GM04504 (cell line): ENCODE measurements around the gene ZCCHC7.
"Not testable (repeated sequence)": the region's sequence is repeated elsewhere in the genome, so short reads cannot be mapped to it uniquely, and the experiment has no call there.

Source experiments
- DNase-seq: peaks from one replicate; pipeline ENCODE4 v3.0.0-alpha.2; 2012; ENCODE audit warnings: low read depth

ZCCHC7 gene

DNA sequence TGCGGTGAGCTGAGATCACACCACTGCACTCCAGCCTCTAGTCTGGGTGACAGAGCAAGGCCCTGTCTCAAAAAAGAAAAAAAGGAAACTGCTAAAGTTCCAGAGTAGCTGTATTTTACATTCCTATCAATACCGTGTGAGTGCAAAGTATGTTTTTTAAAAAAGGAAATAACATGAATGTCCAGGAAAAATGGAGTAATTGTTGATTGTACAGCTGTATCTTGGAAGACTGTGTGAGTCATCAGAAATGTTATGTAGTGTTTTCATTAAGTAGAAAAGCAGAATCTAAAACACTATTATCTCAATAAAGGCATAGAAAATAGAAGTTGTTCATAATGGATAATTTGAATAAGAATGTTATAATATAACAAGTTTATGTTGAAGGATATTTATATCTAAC is 53.9 kb downstream of the ZCCHC7 start:
- no peak for DNase-seq

DNA sequence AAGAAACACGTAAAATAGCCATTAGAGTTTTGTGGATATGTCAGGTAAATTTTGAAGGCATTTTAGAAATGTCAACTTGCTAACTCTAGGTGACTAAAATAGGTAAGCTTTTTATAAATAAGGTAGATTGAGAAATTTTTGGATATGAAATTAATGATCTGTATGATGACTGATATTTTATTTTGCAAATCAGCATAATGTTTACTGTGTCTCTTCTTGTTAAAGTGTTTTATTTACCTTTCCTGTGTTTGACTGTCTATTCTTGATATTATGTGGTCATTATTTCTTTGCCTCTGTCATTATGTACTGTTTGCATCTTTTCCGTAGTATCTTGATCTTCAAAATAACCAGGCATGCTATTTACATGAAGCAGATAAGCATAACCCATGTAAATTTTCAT is 58.4 kb downstream of the ZCCHC7 start:
- no peak for DNase-seq

DNA sequence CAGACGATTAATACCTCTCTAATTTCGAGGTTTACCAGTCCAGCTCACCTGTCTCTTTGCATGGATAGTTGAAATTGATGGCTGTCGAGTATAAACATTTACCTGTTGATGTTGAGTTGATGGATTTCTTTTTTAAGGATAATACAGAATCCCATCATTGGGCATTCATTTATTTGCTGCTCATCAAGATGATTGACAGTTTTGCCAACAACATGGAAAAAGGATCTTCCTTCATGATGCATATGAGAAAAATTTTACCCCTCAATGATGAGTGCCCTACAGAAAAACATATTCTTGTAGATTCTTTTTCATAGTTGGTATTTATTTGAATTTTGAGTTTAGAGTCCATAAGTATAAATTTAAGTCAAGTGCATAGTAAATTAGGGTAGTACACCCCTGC is 59.2 kb downstream of the ZCCHC7 start:
- DNase-seq = no peak

DNA sequence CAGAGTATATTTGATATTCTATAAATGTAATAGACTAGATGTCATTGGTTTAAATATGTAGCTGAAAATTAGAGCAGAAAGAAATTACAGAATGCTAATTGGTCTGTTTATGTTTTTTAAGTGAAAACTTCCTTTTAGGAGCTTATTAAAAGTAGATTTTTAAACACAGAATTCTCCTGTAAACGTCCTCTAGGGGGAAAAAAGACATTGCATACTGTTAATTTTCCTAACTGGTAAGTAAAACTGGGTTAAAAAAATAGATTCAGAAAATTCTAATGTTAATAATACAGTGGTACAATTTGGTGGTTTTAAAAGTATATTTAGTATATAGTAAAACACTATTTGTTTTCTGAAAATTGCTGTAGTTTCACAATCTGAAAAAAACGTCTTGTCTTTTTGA is 59.8 kb downstream of the ZCCHC7 start:
- DNase-seq = no peak

DNA sequence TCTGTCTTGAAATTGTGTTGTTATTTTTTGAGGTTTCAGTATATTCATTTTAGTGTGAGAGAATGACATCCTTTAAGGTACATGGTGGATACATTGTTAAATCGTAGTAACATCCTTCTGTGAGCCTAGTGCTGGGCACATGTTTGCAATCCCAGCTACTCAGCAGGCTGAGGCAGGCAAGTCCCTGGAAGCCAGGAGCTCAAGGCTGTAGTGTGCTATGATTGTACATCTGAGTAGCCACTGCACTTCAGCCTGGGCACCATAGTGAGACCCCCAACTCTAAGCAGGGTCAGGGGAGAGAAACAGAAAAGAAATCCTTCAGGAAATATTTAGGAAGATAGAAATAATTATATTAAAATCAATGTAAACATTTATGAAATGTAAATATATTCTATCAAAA is 62.3 kb downstream of the ZCCHC7 start:
- no peak for DNase-seq

DNA sequence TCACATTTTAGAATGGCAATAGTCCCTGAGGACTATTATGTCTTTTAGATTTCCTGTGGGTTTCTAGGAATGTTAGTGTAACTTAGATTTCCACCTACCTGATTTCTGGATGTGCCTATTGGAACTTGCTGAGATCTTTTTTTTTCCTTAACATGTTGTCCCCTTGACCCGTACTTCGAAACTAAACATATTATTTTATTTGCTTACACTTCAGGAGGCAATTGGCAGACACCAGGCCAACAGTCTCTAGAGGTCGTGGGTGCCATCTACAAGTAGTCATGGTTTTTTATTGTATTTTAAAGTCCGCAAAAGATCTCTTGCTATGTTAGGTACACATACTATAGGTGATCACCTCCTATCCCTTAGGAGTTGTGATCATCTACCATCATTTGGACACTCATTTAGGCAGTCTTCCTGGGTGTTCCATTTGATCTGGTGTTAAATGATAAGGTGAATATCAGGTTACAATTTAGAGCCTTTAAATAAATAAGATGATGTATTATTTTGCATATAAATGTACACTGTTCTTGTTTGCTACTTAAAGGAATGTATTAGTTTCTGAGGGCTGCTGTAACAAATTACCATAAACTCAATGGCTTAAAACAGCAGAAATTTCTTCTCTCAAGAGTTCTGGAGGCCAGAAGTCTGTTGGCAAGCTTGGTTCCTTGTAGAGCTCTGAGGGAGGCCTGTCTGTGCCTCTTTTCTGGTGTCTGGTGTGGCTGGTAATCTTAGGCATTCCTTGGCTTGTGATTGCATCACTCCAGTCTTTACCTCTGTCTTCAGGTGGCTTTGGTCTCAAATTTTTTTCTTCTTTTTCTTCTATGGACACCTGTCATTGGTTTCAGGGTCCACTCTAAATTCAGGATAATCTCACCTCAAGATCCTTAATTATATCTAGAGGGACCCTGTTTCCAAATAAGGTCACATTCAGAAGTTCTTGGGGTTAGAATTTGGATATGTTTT is 64.8 kb downstream of the ZCCHC7 start:
- no peak for DNase-seq

DNA sequence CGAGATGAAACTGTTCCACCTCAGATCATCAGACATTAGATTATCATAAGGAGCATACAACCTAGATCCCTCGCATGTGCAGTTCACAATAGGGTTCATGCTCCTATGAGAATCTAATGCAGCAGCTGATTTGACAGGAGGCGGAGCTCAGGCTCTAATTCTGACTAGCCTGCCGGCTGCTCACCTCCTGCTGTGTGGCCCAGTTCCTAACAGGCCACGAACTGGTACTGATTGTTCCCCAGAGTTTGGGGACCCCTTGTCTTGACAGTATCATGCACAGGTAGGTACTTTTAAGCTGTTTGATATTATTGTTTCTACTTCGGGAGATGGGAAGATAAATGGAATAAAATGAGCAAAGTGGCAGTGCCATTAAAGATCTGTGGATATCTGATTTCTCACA is 66.9 kb downstream of the ZCCHC7 start:
- DNase-seq = no peak

DNA sequence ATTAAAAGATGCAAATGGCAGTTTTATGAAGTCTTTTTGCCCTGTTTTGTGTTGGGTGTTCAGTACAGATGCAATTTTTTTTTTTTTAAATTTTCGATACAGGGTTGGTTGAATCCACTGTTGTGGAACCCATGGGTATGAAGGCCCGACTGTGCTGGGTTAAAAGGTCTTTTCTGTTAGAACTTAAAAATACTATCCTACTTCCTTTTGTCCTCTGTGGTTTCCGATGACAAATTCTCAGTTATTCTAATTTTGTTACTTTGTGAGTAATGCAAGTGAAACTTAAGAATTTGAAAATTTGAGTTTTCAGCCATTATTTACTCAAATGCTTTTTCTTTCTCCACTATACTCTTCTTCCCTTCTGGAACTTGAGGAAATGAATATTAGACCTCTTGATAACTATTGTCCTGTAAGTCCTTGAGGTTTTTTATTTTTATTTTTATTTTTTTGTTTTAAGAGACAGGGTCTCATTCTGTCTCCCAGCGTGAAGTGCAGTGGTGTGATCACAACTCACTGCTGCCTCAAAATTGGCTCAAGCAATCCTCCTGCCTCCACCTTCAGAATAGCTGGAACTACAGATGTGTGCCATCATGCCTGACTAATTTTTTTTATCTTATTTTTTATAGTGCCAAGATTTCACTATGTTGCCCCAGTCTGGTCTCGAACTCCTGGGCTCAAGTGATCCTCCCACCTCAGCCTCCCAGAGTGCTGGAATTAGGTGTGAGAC is 67.5 kb downstream of the ZCCHC7 start:
- DNase-seq = no peak

DNA sequence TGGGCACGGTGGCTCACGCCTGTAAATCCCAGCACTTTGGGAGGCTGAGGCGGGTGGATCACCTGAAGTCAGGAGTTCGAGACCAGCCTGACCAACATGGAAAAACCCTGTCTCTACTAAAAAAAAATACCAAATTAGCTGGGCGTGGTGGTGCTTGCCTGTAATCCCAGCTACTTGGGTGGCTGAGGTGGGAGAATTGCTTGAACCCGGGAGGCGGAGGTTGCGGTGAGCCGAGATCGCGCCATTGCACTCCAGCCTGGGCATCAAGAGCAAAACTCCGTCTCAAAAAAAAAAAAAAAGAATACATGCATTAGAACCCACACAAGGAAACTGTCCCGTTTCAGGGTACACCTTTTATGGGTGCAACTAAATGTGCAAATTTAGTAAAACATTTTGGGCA is 70.4 kb downstream of the ZCCHC7 start:
- DNase-seq = not testable (repeated sequence)

DNA sequence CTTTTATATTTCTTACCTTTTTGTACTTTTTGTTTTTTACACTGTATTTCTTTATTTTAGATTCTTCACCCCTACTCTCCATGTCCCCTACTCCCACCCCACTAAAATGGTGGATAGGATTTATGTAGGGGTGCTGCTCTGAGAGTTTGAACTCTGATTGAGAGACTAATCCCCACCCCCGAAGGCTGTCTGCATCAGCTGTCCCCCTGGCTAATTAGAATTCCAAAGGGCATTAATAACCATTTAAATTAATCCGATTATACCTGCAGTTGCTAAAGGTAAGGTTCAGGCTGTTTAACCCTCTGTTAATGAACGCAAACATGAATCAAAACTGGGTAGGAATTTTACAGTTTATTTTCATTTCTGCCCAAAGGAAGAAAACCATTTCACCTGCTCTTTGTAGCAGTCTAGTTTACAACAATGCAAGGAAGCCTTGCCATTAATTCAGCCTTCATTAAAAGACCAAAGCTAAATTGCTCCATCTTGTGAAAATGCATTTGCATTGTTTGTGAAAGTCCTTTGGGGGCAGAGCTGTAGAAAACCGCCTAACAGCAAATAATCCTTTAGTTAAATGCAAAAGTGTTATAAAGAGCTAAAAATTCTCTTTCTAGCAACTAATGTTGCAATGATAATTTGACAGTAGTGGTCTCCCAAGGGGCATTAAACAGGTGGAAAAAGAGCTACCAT is 71.2 kb downstream of the ZCCHC7 start:
- no peak for DNase-seq

DNA sequence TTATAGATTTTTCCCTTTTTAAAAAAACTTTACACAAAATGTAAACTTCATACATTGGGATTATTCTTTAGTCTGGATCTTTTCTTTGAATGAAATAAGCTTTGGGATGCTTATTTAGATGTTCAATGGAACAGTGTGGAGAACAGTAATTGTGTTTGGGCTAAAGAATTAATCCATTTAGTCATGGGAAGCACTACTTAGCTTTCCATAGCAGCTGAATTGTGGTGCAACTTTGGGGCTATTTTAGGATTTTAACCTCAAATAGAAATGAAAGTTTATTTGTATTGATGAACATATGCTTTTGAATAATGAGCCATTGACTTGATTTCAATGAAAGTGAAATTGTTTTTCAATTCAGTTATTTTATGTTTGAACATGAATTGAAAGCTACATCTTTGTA is 72.4 kb downstream of the ZCCHC7 start:
- DNase-seq = no peak

DNA sequence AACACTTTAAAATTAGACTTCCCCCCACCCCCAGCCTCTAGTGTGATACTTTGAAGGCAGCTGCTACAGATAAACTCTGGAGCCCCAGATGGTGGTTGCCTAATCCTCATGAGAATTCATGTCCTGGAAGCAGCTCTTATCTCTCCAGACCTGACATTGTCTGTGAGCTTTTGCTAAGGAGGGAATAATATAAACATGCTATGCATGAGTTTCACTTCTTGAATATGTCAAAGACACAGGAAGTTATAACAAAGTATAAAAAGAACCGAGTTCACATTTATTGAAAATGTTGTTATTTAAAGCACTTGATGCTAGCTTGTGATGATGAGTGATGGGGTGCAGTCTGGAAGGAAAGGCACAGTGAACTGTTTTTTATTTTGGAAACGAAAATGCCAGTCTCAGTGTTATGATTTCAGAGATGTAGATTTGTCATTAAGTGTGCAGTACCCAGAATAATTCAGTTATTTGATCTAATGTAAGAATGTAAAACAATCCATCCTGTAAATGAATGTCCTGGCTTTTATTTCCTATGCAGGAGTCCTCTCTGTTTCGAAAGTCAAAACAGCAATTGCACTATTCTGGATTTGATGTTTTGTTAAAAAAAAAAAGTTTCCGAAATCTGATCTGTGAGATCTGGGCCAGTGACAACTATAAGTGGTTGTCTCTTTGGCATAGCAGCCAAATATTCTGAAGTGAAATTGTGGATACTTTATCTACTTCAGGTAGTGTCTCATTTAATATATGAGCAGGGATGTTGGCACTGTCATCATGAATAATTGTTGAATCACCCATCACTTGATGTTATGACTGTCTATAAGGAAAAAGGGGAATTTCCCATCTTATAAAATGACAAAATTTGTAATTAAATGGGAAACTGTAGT is 77.0 kb downstream of the ZCCHC7 start:
- no peak for DNase-seq

DNA sequence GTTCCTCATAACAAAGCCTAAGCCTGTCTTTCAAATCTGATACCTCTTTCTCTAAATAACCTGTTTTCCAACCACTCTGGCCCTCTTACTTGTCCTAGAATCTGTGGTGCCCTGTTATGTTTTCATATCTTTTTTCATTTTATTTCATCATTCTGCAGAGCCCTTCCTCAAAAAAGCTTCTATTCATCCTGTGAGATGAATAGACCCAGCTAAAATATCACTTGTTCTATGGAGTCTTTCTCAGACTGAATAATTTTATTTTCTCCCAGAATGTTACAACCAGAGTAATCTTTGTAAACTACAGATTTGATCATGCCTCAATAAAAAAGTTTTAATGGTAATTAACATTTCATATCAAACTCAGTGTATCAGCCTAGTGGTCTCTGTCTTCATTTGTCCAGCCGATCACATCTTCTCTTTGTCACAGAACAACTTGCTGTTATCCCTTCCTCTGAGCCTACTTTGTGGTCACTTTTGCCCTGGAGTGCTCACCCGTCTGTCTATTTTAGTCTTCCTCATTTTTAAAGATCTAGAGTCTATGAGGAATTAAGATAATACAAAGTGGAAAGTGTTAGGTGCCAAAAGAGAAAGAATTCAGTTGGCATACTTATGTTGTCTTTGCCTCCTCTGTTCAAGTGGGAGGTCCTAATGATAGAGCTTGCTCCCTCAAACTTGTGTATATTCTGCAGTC is 77.8 kb downstream of the ZCCHC7 start:
- no peak for DNase-seq

DNA sequence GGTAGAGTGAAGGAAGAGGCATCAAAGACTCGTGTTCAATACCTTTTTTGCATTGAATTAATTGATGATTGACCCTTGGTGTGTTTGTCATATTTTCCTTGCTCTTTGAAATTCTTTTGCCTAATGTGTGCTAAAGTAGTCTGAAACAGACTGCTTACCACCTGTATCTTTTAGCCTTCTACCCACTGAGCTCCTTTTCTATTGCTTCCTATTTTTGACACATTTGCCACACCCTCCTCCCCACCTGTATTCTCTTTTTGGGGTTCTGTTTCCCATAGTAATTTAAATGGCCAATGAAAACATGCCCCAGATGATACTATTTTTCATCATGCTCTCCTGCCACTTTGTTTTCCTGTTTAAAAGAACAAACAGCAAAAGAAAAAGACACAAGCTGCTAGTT is 78.5 kb downstream of the ZCCHC7 start:
- DNase-seq = no peak

DNA sequence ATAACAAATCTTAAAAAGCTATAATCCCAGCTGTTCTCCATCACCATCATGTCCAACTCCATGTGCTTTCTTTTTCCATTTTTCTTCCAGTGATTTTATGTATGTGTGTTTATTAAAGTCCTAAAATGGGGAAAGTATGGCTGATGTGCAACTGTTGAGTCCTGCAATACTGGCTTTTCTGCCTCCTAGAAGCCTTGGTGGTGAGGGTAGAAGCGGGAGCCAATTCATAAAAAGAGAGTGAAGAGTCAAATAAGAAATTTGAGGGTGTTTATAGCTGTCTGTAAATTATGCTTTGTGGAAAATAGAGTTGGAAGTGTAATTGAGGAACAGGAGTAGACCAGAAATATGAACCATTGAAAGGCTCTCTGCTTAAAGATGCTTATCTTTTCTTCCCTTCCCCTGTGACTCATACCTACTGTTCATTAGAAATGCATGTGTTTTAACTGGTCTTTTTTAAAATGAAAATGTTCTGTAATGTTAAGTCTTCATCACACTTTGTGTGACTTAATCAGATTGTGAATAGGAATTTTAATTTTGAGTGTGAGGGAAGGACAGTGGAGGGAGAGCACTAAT is 80.1 kb downstream of the ZCCHC7 start:
- peak; percentile 25 for DNase-seq

DNA sequence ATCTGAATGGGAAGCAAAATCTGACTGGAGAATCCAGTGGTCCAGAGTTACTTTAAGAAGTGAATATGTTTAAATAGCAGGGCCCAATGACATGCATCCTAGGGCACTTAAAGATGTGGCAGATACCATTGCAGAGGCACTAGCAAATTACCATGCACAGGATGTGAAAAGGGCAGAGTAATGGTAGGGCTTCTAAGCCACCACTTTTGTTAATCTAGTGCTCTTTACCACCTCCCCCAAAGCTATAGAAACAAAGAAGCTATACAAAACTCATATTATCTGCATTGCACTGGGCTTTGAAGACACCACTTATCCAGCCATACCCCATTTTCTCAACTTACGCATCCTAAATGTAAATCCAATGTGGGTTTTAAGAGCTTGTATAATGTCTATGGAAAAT is 81.2 kb downstream of the ZCCHC7 start:
- DNase-seq = no peak

DNA sequence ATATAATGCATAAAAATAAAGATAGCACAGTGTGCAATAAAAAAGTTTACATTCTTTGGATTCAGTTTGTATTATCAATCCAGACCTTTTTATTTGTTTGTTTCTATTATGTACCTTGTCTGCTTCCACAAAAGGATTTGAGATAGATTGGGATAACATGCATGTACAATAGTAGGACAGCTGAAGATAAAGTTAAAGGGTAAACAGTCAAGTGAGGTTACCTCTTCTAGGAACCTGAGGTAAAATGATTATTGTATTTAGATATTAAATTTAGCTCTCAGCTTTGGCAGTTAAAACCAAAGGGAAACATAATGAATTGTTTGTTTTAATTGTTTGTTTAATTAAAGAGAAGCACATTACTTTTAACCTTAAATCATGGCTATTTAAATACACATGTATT is 81.7 kb downstream of the ZCCHC7 start:
- DNase-seq = no peak

DNA sequence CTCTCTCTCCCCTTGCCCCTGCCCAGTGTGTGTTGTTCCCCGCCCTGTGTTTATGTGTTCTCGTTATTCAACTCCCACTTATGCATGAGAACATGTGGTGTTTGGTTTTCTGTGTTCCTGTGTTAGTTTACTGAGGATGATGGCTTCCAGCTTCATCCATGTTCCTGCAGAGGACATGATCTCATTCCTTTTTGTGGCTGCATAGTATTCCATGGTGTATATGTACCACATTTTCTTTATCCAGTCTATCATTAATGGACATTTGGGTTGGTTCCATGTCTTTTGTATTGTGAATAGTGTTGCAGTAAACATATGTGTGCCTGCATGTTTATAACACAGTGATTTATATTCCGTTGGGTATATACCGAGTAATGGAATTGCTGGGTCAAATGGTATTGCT is 83.1 kb downstream of the ZCCHC7 start:
- DNase-seq = not testable (repeated sequence)

DNA sequence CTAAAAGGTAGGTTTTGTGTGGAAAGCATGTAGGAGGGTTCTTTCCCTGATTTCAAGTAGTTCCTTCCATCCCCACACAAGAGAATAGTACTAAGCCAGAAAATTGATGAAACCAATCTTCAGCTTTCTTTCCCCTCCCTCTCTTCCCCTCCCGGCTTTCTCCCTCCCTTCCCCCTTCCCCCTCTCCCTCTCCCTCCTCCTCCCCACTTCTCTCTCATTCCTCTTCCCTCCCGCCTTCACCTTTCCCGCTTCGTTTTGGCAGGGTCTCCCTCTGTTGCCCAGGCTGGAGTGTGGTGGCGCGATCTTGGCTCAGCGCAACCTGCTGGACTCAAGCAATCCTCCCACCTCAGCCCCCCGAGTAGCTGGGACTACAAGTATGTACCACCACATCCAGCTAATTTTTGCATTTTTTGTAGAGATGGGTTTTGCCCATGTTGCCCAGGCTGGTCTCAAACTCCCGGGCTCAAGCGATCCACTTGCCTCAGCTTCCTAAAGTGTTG is 85.8 kb downstream of the ZCCHC7 start:
- no peak for DNase-seq
